ENCODE data around the gene ALDOB. TPM values are rescaled to one million over a fixed set of nuclear protein-coding genes. Genes with fewer than 3 reads are reported as not detected.

Gene ALDOB
- total and polyA plus RNA-seq, 2 of the 13 experiments (the other 11 are each of a cell fraction or from before 2014, with no cell fraction given) = 0.29 to 0.97 TPM

GRCh38 chr9:101398068-101398929, 37.3 kb downstream of the ALDOB start, which contains the start of the genes MRPL50 and ZNF189 (continued):
- TF ChIP-seq IRF9 (CRISPR knock-in tag; IDR thresholded peaks at IDR 0.05; ENCODE audit: borderline replicate concordance) (peak; percentile 55; the same call in 1 of the 2 replicates), IKZF5 (CRISPR knock-in tag; IDR thresholded peaks at IDR 0.05) (peak; percentile 84), KDM1A (CRISPR knock-in tag; IDR thresholded peaks at IDR 0.05) (no peak), CENPX (CRISPR knock-in tag; IDR thresholded peaks at IDR 0.05) (no peak), FOSL1 (CRISPR knock-in tag; IDR thresholded peaks at IDR 0.05; ENCODE audit: borderline replicate concordance) (no peak), NR2F2 (IDR thresholded peaks at IDR 0.05; ENCODE audit: borderline replicate concordance, low read depth) (no peak), ARID2 (CRISPR knock-in tag; IDR thresholded peaks at IDR 0.05; ENCODE audit: borderline replicate concordance) (peak; percentile 51; the same call in 1 of the 2 replicates), ZNF562 (CRISPR knock-in tag; IDR thresholded peaks at IDR 0.05; ENCODE audit: borderline replicate concordance) (no peak), ZFP90 (CRISPR knock-in tag; IDR thresholded peaks at IDR 0.05; ENCODE audit: borderline replicate concordance) (peak; percentile 58; the same call in 1 of the 2 replicates), SRSF9 (IDR thresholded peaks at IDR 0.05; ENCODE audit: borderline replicate concordance, insufficient read depth, low read depth, low read length, poor library complexity, severe bottlenecking) (no peak), ZNF839 (CRISPR knock-in tag; IDR thresholded peaks at IDR 0.05; ENCODE audit: borderline replicate concordance) (no peak), MTERF4 (CRISPR knock-in tag; IDR thresholded peaks at IDR 0.05) (no peak; the same call in 1 of the 2 replicates), MED8 (CRISPR knock-in tag; IDR thresholded peaks at IDR 0.05; ENCODE audit: insufficient replicate concordance) (peak; percentile 20), ZFP1 (CRISPR knock-in tag; IDR thresholded peaks at IDR 0.05) (no peak; the same call in 1 of the 2 replicates), SOX5 (CRISPR knock-in tag; IDR thresholded peaks at IDR 0.05; ENCODE audit: borderline replicate concordance) (no peak; the same call in 1 of the 2 replicates), ZNF468 (CRISPR knock-in tag; IDR thresholded peaks at IDR 0.05) (no peak), ZNF564 (CRISPR knock-in tag; IDR thresholded peaks at IDR 0.05) (peak; percentile 74), IRF1 (CRISPR knock-in tag; IDR thresholded peaks at IDR 0.05; ENCODE audit: low read depth) (no peak; the same call in 1 of the 2 replicates), LBX2 (CRISPR knock-in tag; IDR thresholded peaks at IDR 0.05; ENCODE audit: borderline replicate concordance) (no peak), ZFYVE20 (CRISPR knock-in tag; IDR thresholded peaks at IDR 0.05; ENCODE audit: borderline replicate concordance, low read depth) (no peak), KDM6A (CRISPR knock-in tag; IDR thresholded peaks at IDR 0.05; ENCODE audit: low read depth) (no peak), ZNF710 (CRISPR knock-in tag; IDR thresholded peaks at IDR 0.05; ENCODE audit: borderline replicate concordance) (no peak)
